NCI-H187 (cell line): ENCODE results near the gene SH3BGRL3.
"Not testable (repeated sequence)": the region's sequence is repeated elsewhere in the genome, so short reads cannot be mapped to it uniquely, and the experiment has no call there.

Source experiments
- DNase-seq, 2 experiments: peaks; one replicate each; lab custom pipeline; 2025; lab: John Stamatoyannopoulos, UW

Gene SH3BGRL3

GRCh38 chr1:26317146-26317545, 37.3 kb downstream of the SH3BGRL3 start:
- no peak for DNase-seq

- DNase-seq: no peak
These were observed 37.9 kb downstream of the SH3BGRL3 start, which contains the start of gene CD52 for GRCh38 chr1:26317612-26318337. CD52 (plus strand) TSS chr1:26317958; CDS start chr1:26318018, 60 bp downstream.

GRCh38 chr1:26318338-26319064, 38.6 kb downstream of the SH3BGRL3 start:
- DNase-seq: no peak

- no peak for DNase-seq
These were observed 41.0 kb downstream of the SH3BGRL3 start for GRCh38 chr1:26320896-26321295.

- peak; percentile 18 to 22 for DNase-seq
These were observed 41.6 kb downstream of the SH3BGRL3 start for GRCh38 chr1:26321315-26322041.

- DNase-seq: no peak
These were observed 42.1 kb downstream of the SH3BGRL3 start for GRCh38 chr1:26322042-26322331.

- DNase-seq: no peak
These were observed 43.5 kb downstream of the SH3BGRL3 start for GRCh38 chr1:26323382-26323781.

- no peak for DNase-seq
These were observed 44.7 kb downstream of the SH3BGRL3 start for GRCh38 chr1:26324550-26324949.

GRCh38 chr1:26327956-26328362, 48.1 kb downstream of the SH3BGRL3 start:
- no peak for DNase-seq

GRCh38 chr1:26328597-26328996, 48.7 kb downstream of the SH3BGRL3 start:
- no peak for DNase-seq

GRCh38 chr1:26329380-26329779, 49.5 kb downstream of the SH3BGRL3 start:
- not testable (repeated sequence) for DNase-seq

- DNase-seq: no peak
These were observed 50.4 kb downstream of the SH3BGRL3 start for GRCh38 chr1:26330276-26330675.
